ENCODE results near the gene KMT2E. TPM values are rescaled to one million over a fixed set of nuclear protein-coding genes. Genes with fewer than 3 reads are reported as not detected.

Gene KMT2E
- total and polyA plus RNA-seq, 11 donors, result 17.0 to 59.5 (median 44.3) TPM

- no peak for DNase-seq
- Histone ChIP-seq H3K27ac (no peak overlapping the region), H3K36me3 (peaks cover 0 to 45% (median 16%) of the 10 kb centered on the region in 9 donors), H3K27me3 (no peaks in the 10 kb centered on the region), H3K4me1 (peaks cover 0 to 7% (median 2%) of the 10 kb centered on the region in 12 donors), H3K4me3 (no peak overlapping the region), H3K9me3 (no peaks in the 10 kb centered on the region)
- 95 to 96% (median 96%) methylated on average over 12 of the region's 12 CpGs for WGBS, 4 donors
- no peak for TF ChIP-seq POLR2A (IDR thresholded peaks at IDR 0.05)
- no peak for TF ChIP-seq CTCF (IDR thresholded peaks at IDR 0.05)
- ATAC-seq, result no peak
- intact Hi-C loops (cut with DNase I), result no loop called here
Measured at GRCh38 chr7:105125745-105126144, 111.7 kb downstream of the KMT2E start.

- TF ChIP-seq POLR2A (IDR thresholded peaks at IDR 0.05), result no peak
- no peak for TF ChIP-seq CTCF (IDR thresholded peaks at IDR 0.05)
- peaks cover 0 to 48% (median 16%) of the 10 kb centered on the region in 9 donors for H3K36me3 ChIP-seq
- H3K9me3 ChIP-seq, result no peaks in the 10 kb centered on the region
- H3K27me3 ChIP-seq, result no peaks in the 10 kb centered on the region
- 85 to 90% (median 87%) methylated on average over 3 to 4 of the region's 4 CpGs for WGBS, 4 donors
- peaks cover 0 to 10% (median 2%) of the 10 kb centered on the region in 12 donors for H3K4me1 ChIP-seq
- DNase-seq (no peak), ATAC-seq (peak in 1 of 4 donors; percentile 52)
- H3K4me3 ChIP-seq, result no peak overlapping the region
- H3K27ac ChIP-seq, result no peak overlapping the region
- intact Hi-C loops (cut with DNase I), result no loop called here
Measured at GRCh38 chr7:105126436-105126975, 112.5 kb downstream of the KMT2E start.

- TF ChIP-seq CTCF (IDR thresholded peaks at IDR 0.05), result no peak
- no peak for TF ChIP-seq POLR2A (IDR thresholded peaks at IDR 0.05)
- 66 to 84% (median 75%) methylated on average over 8 of the region's 8 CpGs for WGBS, 4 donors
- Histone ChIP-seq H3K36me3 (peaks cover 0 to 54% (median 23%) of the 10 kb centered on the region in 9 donors), H3K4me3 (no peak overlapping the region), H3K4me1 (peaks cover 0 to 10% (median 2%) of the 10 kb centered on the region in 12 donors), H3K27me3 (no peaks in the 10 kb centered on the region), H3K9me3 (no peaks in the 10 kb centered on the region), H3K27ac (no peak overlapping the region)
- no peak for DNase-seq
- intact Hi-C loops (cut with DNase I), result no loop called here
- ATAC-seq, result peak in 3 of 4 donors; percentile 58 to 69 (median 63)
Measured at GRCh38 chr7:105127179-105127578, 113.2 kb downstream of the KMT2E start.

GRCh38 chr7:105130048-105130447, 116.0 kb downstream of the KMT2E start:
- peak; percentile 69 to 84 (median 72) for ATAC-seq

More at GRCh38 chr7:105130048-105130447, 116.0 kb downstream of the KMT2E start:
- Histone ChIP-seq H3K4me1 (peaks cover 0 to 16% (median 2%) of the 10 kb centered on the region in 12 donors), H3K36me3 (peaks cover 0 to 49% (median 30%) of the 10 kb centered on the region in 9 donors), H3K27ac (peak overlapping the region in 3 of 12 donors; percentile 8 to 36 (median 14)), H3K4me3 (no peak overlapping the region), H3K27me3 (no peaks in the 10 kb centered on the region), H3K9me3 (no peaks in the 10 kb centered on the region)
- intact Hi-C loops (cut with DNase I), result no loop called here
- TF ChIP-seq POLR2A (IDR thresholded peaks at IDR 0.05) (no peak), CTCF (IDR thresholded peaks at IDR 0.05) (no peak)
- 51 to 68% (median 54%) methylated on average over 4 to 5 of the region's 5 CpGs for WGBS, 4 donors
- DNase-seq, result peak in 1 of 5 donors; percentile 40
